NCI-H1092 treated with DMSO at 0.1 percent for 48 hours (cell line): Measurements from ENCODE around the gene TSPAN32.

Source experiments
- DNase-seq: peaks from one replicate; lab custom pipeline; 2025; lab: John Stamatoyannopoulos, UW

The TSPAN32 gene

GRCh38 chr11:2301631-2302305, at the start of gene TSPAN32, which contains the start of gene C11orf21:
TSPAN32 (plus strand) TSS chr11:2302013; CDS start chr11:2302150, 137 bp downstream.
C11orf21 (minus strand) TSS chr11:2301918; CDS start chr11:2301808, 110 bp downstream.
- no peak for DNase-seq

- no peak for DNase-seq
These were observed 49.8 kb upstream of the TSPAN32 start for GRCh38 chr11:2252018-2252417.

DNA sequence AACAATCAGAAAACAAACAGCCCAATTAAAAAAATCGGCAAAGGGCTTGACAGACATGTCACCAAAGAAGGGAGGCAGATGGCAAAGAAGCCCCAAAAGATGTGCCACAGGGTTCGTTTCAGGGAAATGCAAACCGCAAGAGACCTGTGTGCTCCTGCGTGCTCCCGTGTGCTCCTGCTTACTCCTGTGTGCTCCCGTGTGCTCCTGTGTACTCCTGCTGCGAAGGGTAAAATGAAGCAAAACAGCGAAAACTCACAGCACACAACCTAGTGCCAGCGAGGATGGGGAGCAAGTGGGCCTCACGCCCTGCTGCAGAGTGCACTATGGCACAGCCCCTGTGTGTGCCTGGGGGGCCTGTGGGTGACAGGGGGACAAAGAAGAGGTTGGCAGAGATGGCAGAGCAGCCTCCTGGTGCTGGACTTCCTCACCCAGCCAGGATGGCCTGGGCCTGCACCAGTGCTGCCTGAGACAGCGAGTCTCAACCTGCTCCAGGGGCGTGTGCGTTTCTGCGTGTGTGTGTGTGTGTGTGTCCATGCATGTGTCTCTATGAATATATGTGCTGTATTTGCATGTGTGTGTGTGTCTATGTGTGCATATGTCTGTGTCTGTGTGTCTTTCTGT, 45.4 kb upstream of the TSPAN32 start:
- DNase-seq: no peak

GRCh38 chr11:2256951-2257700, 44.7 kb upstream of the TSPAN32 start:
- no peak for DNase-seq

GRCh38 chr11:2258501-2259465, 43.0 kb upstream of the TSPAN32 start:
- DNase-seq: no peak

GRCh38 chr11:2259466-2259830, 42.4 kb upstream of the TSPAN32 start:
- DNase-seq: no peak

DNA sequence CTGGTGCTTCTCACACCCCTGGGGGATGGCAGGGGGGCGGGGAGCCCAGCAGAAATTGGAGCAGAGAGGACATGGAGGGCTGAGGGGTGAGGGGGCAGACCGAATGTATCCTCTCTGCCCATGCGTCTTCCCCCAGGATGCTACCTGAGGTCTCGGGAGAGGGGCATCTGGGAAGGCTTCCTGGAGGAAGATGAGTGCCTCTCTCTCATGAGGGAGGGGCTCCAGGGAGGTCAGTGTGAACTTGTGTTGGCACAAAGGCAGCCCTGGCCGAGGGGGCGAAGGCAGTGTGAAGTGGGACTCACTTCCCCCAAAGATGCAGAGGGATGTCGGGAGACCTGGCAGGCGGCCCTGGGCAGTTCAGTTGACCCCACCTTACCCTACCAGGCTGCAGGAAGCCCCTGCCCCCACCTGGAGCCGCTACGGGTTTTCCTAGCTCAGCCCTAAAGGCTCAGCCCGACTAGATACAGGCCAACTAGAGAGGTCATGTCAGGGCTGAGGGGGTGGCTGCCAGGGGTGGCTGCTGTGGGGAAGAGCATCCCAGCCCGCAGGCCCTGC, 41.8 kb upstream of the TSPAN32 start:
- no peak for DNase-seq

- DNase-seq: no peak
These were observed 41.1 kb upstream of the TSPAN32 start for GRCh38 chr11:2260491-2261364.

GRCh38 chr11:2261436-2262230, 40.2 kb upstream of the TSPAN32 start:
- no peak for DNase-seq

GRCh38 chr11:2262301-2263070, 39.3 kb upstream of the TSPAN32 start:
- DNase-seq: no peak

DNA sequence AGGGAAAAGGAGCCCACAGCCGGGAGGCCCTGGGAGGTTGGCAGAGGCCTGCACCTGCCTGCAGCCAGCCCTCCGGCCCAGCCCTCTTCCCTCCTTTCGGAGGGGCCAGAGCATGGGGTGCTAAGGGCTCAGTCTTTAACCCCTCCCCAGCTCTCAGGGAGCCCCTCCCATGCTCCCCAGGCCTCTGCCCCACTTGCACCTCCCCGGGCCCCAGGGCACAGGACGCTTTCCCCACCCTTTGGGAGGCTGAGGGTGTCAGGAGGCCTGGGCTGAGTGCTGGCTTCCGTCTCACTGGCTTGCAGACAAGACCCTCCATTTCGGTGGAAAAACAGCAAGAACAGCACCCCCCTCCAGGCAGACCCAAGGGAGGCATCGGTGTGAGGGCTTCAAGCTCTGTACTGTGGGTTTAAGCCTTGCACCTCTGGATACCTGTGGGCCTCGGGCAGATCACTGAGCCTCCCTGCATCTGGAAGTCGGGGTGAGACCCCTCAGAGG, 38.7 kb upstream of the TSPAN32 start:
- no peak for DNase-seq

DNA sequence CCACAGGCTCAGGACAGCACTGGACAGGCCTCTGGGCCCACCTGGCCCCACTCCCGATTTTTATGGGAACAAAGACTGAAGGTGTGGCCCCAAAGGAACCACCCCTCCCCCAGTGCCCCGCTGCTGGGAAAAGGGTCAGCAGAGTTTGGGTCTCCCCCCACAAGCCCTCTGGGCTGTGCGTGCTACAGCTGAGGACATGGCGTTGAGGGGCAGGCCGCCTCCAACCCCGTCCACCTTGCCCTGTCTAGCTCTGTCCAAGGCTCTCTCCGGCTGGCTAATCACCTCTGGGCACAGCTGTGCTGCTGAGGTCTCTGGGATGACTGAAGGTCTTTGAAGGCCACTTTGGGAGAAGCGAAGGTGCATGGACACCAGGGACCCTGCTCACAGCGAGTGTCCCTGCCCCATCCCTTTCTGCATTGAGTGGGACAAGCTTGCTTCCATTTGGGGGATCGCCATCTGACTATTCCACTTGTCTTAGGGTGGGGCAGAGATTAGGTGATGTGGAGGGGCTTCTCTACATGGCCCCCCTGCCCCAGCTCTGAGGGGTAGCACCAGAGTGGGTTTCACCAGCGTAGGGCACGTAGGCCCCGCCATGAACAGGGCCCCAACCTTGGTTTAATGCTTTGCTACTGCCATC, 38.0 kb upstream of the TSPAN32 start:
- no peak for DNase-seq

DNA sequence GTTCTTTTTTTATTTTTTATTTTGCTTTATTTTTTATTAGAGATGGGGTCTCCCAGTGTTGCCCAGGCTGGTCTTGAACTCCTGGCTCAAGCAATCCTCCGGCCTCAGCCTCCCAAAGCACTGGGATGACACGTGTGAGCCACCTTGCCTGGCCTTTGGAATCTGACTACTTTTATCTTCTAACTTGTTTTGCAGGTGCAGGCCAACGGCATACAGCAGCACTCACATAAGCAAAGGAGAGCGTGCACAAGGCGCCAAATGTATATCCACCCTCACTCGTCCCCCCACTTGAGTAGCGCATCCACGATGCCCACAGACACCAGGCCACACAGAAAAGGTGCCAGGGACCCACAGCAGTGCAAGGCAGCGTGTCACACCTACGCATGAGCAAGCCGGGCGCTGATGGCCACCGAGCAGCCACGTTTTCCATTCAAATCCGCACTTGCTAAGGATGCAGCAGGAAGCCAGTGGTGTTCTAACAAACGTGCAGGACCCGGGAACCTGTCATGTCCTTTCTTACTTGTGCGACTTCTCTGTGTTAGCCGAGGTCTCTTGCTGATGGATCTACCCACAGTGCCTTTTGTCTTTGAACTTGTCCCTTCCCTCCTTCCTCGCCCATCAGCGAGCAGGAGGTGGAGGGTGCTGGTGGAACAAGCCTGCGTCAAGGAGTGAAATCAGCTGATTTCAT, 37.3 kb upstream of the TSPAN32 start:
- no peak for DNase-seq

DNA sequence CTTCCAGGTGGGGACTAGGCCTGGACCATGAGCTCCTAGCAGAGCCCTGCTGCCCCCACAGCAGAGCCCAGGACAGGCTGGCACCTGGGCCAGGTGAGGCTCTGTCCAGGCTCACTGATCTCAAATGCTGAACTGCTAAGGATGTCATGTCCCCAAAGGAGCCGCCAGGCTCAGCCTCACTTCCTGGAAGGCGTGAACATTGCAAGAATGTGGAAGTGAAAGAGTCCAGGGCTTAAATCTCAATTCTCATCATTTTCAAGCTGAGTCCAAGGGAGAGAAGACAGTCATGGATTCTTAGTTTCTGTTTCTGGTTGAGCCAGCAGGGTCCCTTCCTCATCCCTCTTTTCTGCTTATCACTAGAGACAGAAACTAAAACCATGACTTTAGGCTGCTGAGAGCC, 36.4 kb upstream of the TSPAN32 start:
- DNase-seq: no peak

DNA sequence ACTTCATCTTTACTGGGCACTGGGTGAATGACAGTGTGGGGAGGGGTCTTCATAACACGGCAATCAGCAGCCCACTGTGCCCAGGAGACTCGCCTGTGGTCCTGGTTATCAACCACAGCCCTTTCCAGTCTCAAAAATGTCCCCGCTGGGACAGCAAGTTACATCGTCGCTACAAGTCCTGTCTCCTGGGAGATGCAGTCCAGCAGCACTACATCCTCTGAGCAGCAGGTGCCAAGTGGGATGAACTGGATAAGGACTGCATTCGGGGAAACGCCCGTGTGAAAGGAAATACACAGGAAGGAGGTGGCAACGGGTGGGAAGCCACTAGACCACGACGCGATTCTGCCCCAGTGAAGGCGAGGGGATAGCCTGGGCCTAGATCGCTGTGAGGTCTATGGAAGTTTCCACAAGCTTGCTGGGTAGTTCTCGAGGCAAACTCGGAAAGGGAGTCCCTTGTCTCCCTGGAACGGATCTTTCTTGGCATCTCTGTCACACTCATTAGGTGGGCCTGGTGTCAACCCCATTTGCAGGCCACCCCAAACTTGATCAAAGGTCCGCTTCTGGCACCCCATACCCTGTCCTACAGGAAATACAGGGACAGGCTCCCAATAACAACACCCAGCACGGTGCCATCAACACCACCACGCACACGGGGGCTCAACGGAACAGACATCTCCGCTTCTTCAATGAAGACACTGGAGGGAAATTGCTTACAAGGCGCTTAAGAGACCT, 35.8 kb upstream of the TSPAN32 start:
- DNase-seq: no peak

DNA sequence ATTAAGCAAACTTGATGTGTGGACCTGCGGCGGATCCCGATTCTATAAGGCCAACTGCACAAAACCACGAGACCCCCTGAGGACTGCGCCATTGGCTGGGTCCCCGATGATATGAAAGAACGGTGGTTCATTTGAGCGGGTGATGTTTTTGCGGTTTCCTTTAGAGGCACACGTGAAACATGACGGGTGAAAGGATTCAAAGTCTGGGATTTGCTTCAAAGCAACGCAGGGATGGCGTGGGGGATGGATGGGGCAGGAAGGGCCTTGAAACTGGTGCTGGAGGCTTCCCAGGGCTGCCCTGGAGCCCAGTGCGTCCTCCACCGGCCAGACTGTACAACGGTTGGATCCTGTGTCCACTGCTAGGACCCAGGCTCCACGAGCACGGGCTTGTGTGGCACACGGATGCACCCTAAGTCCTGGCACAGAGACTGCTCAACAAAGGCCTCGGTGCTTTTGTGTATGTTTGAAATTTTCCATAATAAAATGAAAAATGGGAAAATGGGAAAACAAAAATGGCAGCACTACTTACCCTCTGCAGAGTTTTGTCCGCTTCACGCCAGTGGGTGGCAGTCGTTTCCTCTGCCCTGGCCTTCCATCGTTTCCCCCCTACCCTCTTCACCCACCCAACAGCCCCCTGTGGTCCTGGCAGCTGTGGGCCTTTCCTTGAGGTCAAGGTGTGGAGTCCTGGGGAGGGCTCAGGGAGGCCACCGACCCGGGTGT, 35.1 kb upstream of the TSPAN32 start:
- DNase-seq: no peak
